H1 (cell line): ENCODE measurements around the gene PDGFRA. TPM values are rescaled to one million over a fixed set of nuclear protein-coding genes. Genes with fewer than 3 reads are reported as not detected.

Experiments used
- CTCF ChIA-PET: fragments of 300-600 bp; sonication (Branson Sonifier 250); formaldehyde crosslinking; loops from one replicate; lab custom pipeline; 2021; ENCODE audit not compliant: partially characterized antibody; lab: Charles Lee
- POLR2A ChIA-PET: fragments of 300-600 bp; sonication (Branson Sonifier 250); formaldehyde crosslinking; loops from one replicate; lab custom pipeline; 2021; ENCODE audit warnings: inconsistent platforms; ENCODE audit not compliant: partially characterized antibody; lab: Charles Lee
- DNase-seq, 2 experiments: peaks; one replicate each; pipeline versions ENCODE4 v3.0.0 to v3.0.0-alpha.2; 2010 to 2022; ENCODE audit warnings: low spot score in 2 of 2, low read depth in 1 of 2, mixed read lengths in 1 of 2
- FAIRE-seq: peaks from 2 replicates; lab custom pipeline; 2011; peaks lifted over from hg19 to GRCh38; lab: Jason Lieb, UNC
- H2AFZ ChIP-seq: 2 replicates; pipeline ENCODE4 v1.8.1; 2012; ENCODE audit warnings: low read length, inconsistent platforms
- H2AK5ac ChIP-seq: 2 replicates; pipeline ENCODE4 v1.6.1; 2013; ENCODE audit warnings: low read depth, low read length
- H2BK120ac ChIP-seq: replicated peaks from 2 replicates; pipeline ENCODE3; 2013; ENCODE audit warnings: low read depth, low read length, inconsistent platforms
- H2BK12ac ChIP-seq: 2 replicates; pipeline ENCODE4 v1.6.1; 2013; ENCODE audit warnings: low read depth, low read length
- H2BK15ac ChIP-seq: 2 replicates; pipeline ENCODE4 v1.6.1; 2013; ENCODE audit warnings: low read length
- H2BK20ac ChIP-seq: 2 replicates; pipeline ENCODE4 v1.6.1; 2013; ENCODE audit warnings: low read length
- H2BK5ac ChIP-seq: 2 replicates; pipeline ENCODE4 v1.6.1; 2013; ENCODE audit warnings: low read depth, low read length
- H3K14ac ChIP-seq: 2 replicates; pipeline ENCODE4 v1.6.1; 2013; ENCODE audit warnings: inconsistent platforms; ENCODE audit not compliant: insufficient read length
- H3K18ac ChIP-seq: 2 replicates; pipeline ENCODE4 v1.6.1; 2013; ENCODE audit warnings: low read length; ENCODE audit errors: extremely low read depth
- H3K23ac ChIP-seq: 2 replicates; pipeline ENCODE4 v1.6.1; 2013; ENCODE audit warnings: inconsistent platforms; ENCODE audit not compliant: insufficient read length
- H3K23me2 ChIP-seq: 2 replicates; pipeline ENCODE4 v1.6.1; 2013; ENCODE audit warnings: low read depth, low read length
- H3K27ac ChIP-seq: 2 replicates; pipeline ENCODE4 v1.6.1; 2011; ENCODE audit warnings: low read depth, low read length, inconsistent platforms
- H3K27me3 ChIP-seq, 4 experiments: replicated peaks in 1 of 4; 1 replicate in 1 of 4; 2 replicates in 3 of 4; pipeline versions ENCODE4 v1.6.1 to v1.8.1; 2011 to 2013; ENCODE audit warnings: low read length in 3 of 4, mild to moderate bottlenecking in 3 of 4, inconsistent platforms in 2 of 4, mixed read lengths in 2 of 4, moderate library complexity in 1 of 4; ENCODE audit not compliant: control insufficient read depth in 3 of 4, insufficient read depth in 3 of 4; ENCODE audit errors: extremely low read depth in 1 of 4
- H3K36me3 ChIP-seq, 4 experiments: 2 replicates each; pipeline versions ENCODE4 v1.6.1 to v1.8.1; 2011 to 2013; ENCODE audit warnings: mild to moderate bottlenecking in 4 of 4, low read length in 3 of 4, moderate library complexity in 2 of 4, control low read depth in 1 of 4, inconsistent platforms in 1 of 4; ENCODE audit not compliant: insufficient read depth in 4 of 4, control insufficient read depth in 2 of 4
- H3K4ac ChIP-seq: replicated peaks from 2 replicates; pipeline ENCODE3; 2013; ENCODE audit warnings: low read length, low read depth, mixed read lengths, inconsistent platforms; ENCODE audit not compliant: insufficient read length
- H3K4me1 ChIP-seq, 4 experiments: replicated peaks in 1 of 4; 1 replicate in 1 of 4; 2 replicates in 3 of 4; pipeline versions ENCODE4 v1.6.1 to v1.8.1; 2011 to 2013; ENCODE audit warnings: low read length in 3 of 4, inconsistent platforms in 2 of 4, mixed read lengths in 1 of 4; ENCODE audit not compliant: insufficient read depth in 4 of 4, control insufficient read depth in 3 of 4
- H3K4me2 ChIP-seq, 2 experiments: 2 replicates each; pipeline versions ENCODE4 v1.6.1 to v1.8.1; 2011 to 2013; ENCODE audit warnings: low read depth in 2 of 2, low read length in 2 of 2, control low read depth in 1 of 2, inconsistent platforms in 1 of 2, mild to moderate bottlenecking in 1 of 2; ENCODE audit not compliant: insufficient read depth in 1 of 2
- H3K4me3 ChIP-seq, 4 experiments: fragments of 200-600, 300-600 bp in 1 of 4; sonication (generic), shearing (Covaris generic), sonication (Bioruptor Twin) in 1 of 4; 2 replicates each; pipeline versions ENCODE4 v1.5.1 to v1.8.1; 2011 to 2016; ENCODE audit warnings: low read length in 4 of 4, low read depth in 3 of 4, control low read depth in 2 of 4, inconsistent platforms in 2 of 4, mild to moderate bottlenecking in 2 of 4, mixed read lengths in 1 of 4, moderate library complexity in 1 of 4; ENCODE audit not compliant: insufficient read depth in 2 of 4; ENCODE audit errors: extremely low read depth in 1 of 4
- H3K56ac ChIP-seq: replicated peaks from 2 replicates; pipeline ENCODE3; 2013; ENCODE audit warnings: low read depth, mild to moderate bottlenecking, mixed read lengths, low read length, inconsistent platforms; ENCODE audit not compliant: insufficient read length
- H3K79me1 ChIP-seq: 2 replicates; pipeline ENCODE4 v1.6.1; 2013; ENCODE audit warnings: low read depth, low read length, control low read depth
- H3K79me2 ChIP-seq, 2 experiments: 2 replicates each; pipeline versions ENCODE4 v1.6.1 to v1.8.1; 2012 to 2013; ENCODE audit warnings: low read length in 2 of 2, mild to moderate bottlenecking in 2 of 2, inconsistent platforms in 1 of 2; ENCODE audit not compliant: insufficient read depth in 2 of 2, control insufficient read depth in 1 of 2
- H3K9ac ChIP-seq, 4 experiments: replicated peaks in 1 of 4; 1 replicate in 1 of 4; 2 replicates in 3 of 4; pipeline versions ENCODE4 v1.6.1 to v1.8.1; 2011 to 2013; ENCODE audit warnings: low read depth in 3 of 4, low read length in 3 of 4, control low read depth in 2 of 4, mild to moderate bottlenecking in 2 of 4, moderate library complexity in 2 of 4, inconsistent platforms in 1 of 4; ENCODE audit errors: extremely low read depth in 1 of 4
- H3K9me3 ChIP-seq, 2 experiments: 2 replicates each; pipeline versions ENCODE4 v1.6.1 to v1.8.1; 2012 to 2013; ENCODE audit warnings: mild to moderate bottlenecking in 2 of 2, moderate library complexity in 2 of 2, control low read depth in 1 of 2, inconsistent platforms in 1 of 2, low read depth in 1 of 2, low read length in 1 of 2, mixed read lengths in 1 of 2; ENCODE audit not compliant: insufficient read depth in 2 of 2
- H4K20me1 ChIP-seq, 2 experiments: replicated peaks in 1 of 2; 2 replicates each; pipeline versions ENCODE3 to v1.8.1; 2011 to 2013; ENCODE audit warnings: inconsistent platforms in 2 of 2, low read length in 2 of 2, mild to moderate bottlenecking in 1 of 2; ENCODE audit not compliant: insufficient read depth in 2 of 2, control insufficient read depth in 1 of 2
- H4K5ac ChIP-seq: 2 replicates; pipeline ENCODE4 v1.6.1; 2013; ENCODE audit warnings: low read length, low read depth, mixed read lengths, inconsistent platforms; ENCODE audit not compliant: insufficient read length
- H4K8ac ChIP-seq: 2 replicates; pipeline ENCODE4 v1.8.0; 2013; ENCODE audit warnings: mild to moderate bottlenecking, moderate library complexity, low read length, inconsistent platforms; ENCODE audit not compliant: insufficient read depth; ENCODE audit errors: extremely low read depth
- H4K91ac ChIP-seq: replicated peaks from 2 replicates; pipeline ENCODE3; 2013; ENCODE audit warnings: low read length, mixed read lengths, inconsistent platforms; ENCODE audit not compliant: insufficient read length
- CEBPB ChIP-seq: IDR thresholded peaks from 2 replicates; pipeline ENCODE4 v1.6.1; 2012; ENCODE audit warnings: low read depth, low read length
- CHD2 ChIP-seq: IDR thresholded peaks from 2 replicates; pipeline ENCODE4 v1.6.1; 2012; ENCODE audit warnings: low read length, improper control_type of control experiment
- CTCF ChIP-seq, 3 experiments: IDR thresholded peaks; 1 replicate in 2 of 3; 2 replicates in 1 of 3; pipeline versions ENCODE4 v1.5.1 to v1.6.1; 2011; ENCODE audit warnings: low read length in 3 of 3, mild to moderate bottlenecking in 3 of 3, inconsistent platforms in 2 of 3, low read depth in 1 of 3, moderate library complexity in 1 of 3; ENCODE audit not compliant: insufficient read depth in 1 of 3; ENCODE audit errors: control extremely low read depth in 1 of 3
- JUND ChIP-seq: IDR thresholded peaks from 2 replicates; pipeline ENCODE4 v1.6.1; 2011; ENCODE audit warnings: mild to moderate bottlenecking, improper control_type of control experiment, low read length
- KDM4A ChIP-seq: IDR thresholded peaks from one replicate; pipeline ENCODE4 v1.7.1; 2012; ENCODE audit warnings: low read depth, mild to moderate bottlenecking, moderate library complexity, low read length, inconsistent platforms; ENCODE audit not compliant: severe bottlenecking
- RBBP5 ChIP-seq: IDR thresholded peaks from 2 replicates; pipeline ENCODE4 v1.7.1; 2012; ENCODE audit warnings: low read depth, mild to moderate bottlenecking, inconsistent platforms, low read length, moderate library complexity, borderline replicate concordance
- RFX5 ChIP-seq: IDR thresholded peaks from 2 replicates; pipeline ENCODE4 v1.6.1; 2011; ENCODE audit warnings: low read depth, low read length, improper control_type of control experiment, borderline replicate concordance
- RXRA ChIP-seq: IDR thresholded peaks from 2 replicates; pipeline ENCODE4 v1.6.1; 2011; ENCODE audit warnings: low read depth, mild to moderate bottlenecking, low read length, moderate library complexity; ENCODE audit not compliant: insufficient read depth
- SIN3A ChIP-seq, 2 experiments: IDR thresholded peaks in 1 of 2; conservative IDR thresholded peaks in 1 of 2; 2 replicates each; pipeline ENCODE4 v1.6.1; 2011 to 2012; ENCODE audit warnings: low read length in 2 of 2, improper control_type of control experiment in 1 of 2, low read depth in 1 of 2, mild to moderate bottlenecking in 1 of 2
- SIRT6 ChIP-seq: IDR thresholded peaks from one replicate; pipeline ENCODE4 v1.7.1; 2012; ENCODE audit warnings: low read length, inconsistent platforms
- SIX5 ChIP-seq: IDR thresholded peaks from 2 replicates; pipeline ENCODE4 v1.6.1; 2011; ENCODE audit warnings: mild to moderate bottlenecking, low read depth, low read length
- TEAD4 ChIP-seq: IDR thresholded peaks from 2 replicates; pipeline ENCODE4 v1.6.1; 2012; ENCODE audit warnings: low read depth, low read length, inconsistent platforms, mixed read lengths
- WGBS, 2 experiments: shearing (Covaris generic) in 1 of 2; methylation state at CpG; one replicate each; pipeline versions ENCODE4 v1.1.6 to v1.1.7; 2013 to 2015; ENCODE audit warnings: low lambda C conversion rate in 2 of 2, mixed read lengths in 2 of 2, inconsistent platforms in 1 of 2, low coverage in 1 of 2, missing lambda C conversion rate in 1 of 2; ENCODE audit not compliant: insufficient replicate concordance in 2 of 2, insufficient coverage in 1 of 2, insufficient read length in 1 of 2; ENCODE audit errors: extremely low coverage in 1 of 2, missing lambda C conversion rate in 1 of 2; 5-methylcytosine and 5-hydroxymethylcytosine counted together
- polyA plus RNA-seq, 7 experiments: library from polyadenylated mRNA; depleted of rRNA in 3 of 7; stranded (reverse) in 5 of 7; unstranded in 2 of 7; fragments of >200 nt in 5 of 7; fragments of 200-250 nt in 2 of 7; gene quantifications; 1 replicate in 5 of 7; 2 replicates in 1 of 7; 4 replicates in 1 of 7; pipeline versions ENCODE4 v1.2.1 to v1.2.3, GENCODE V29; 2011 to 2013; ENCODE audit warnings: missing spikeins in 2 of 7, mixed read lengths in 2 of 7
- total RNA-seq: library from RNA; stranded (reverse); fragmentation: NEBNext Ultra II Directional; extraction: Animal tissue kit (Norgen Biotek cat#: 25700); gene quantifications from 2 replicates; pipeline ENCODE4 v1.2.1, GENCODE V29; 2021

The PDGFRA gene
- total and polyA plus RNA-seq, 2 of the 8 experiments (the other 6 are each of a cell fraction or from before 2014, with no cell fraction given): 1.4 to 3.4 TPM

- Histone ChIP-seq H3K4me1 (peaks cover 0 to 4% (median 0%) of the 10 kb centered on the region in 4 experiments; a peak in 1 of 7 replicates), H3K56ac (no peak overlapping the region), H3K27ac (no peak overlapping the region), H3K36me3 (no peaks in the 10 kb centered on the region), H2BK20ac (no peak overlapping the region), H3K23me2 (no peaks in the 10 kb centered on the region), H2BK120ac (no peak overlapping the region), H3K4me3 (no peak overlapping the region), H3K18ac (no peak overlapping the region), H3K14ac (no peak overlapping the region), H3K4ac (no peak overlapping the region), H3K9ac (no peak overlapping the region), H3K9me3 (peaks cover 0 to under 1% of the 10 kb centered on the region in 2 experiments; a peak in 1 of 4 replicates), H3K79me1 (no peaks in the 10 kb centered on the region), H2BK12ac (no peak overlapping the region), H2AFZ (no peak overlapping the region), H4K5ac (no peak overlapping the region), H3K27me3 (no peaks in the 10 kb centered on the region; a peak in 1 of 7 replicates), H2BK5ac (no peak overlapping the region), H3K4me2 (no peak overlapping the region), H2AK5ac (no peak overlapping the region), H4K91ac (no peak overlapping the region), H3K79me2 (no peaks in the 10 kb centered on the region), H4K20me1 (no peaks in the 10 kb centered on the region), H3K23ac (no peak overlapping the region), H4K8ac (no peak overlapping the region), H2BK15ac (no peak overlapping the region)
- DNase-seq: no peak
- 100% methylated on average over 2 of the region's 2 CpGs; no CpG with 5 or more reads in 1 of the 2 experiments for WGBS, 2 experiments
- ChIA-PET CTCF (interaction anchor here (1.2 to 1.3 kb wide), 2 partner anchors 19 to 267 kb away, joined by 3 read pairs; no protein-coding TSS in a partner anchor), POLR2A (interaction anchor here (0.6 kb wide), 1 partner anchor 48 kb away, joined by 3 read pairs; no protein-coding TSS in a partner anchor)
- FAIRE-seq: no peak
- no peak for TF ChIP-seq CHD2
- no peak for TF ChIP-seq KDM4A
- no peak for TF ChIP-seq RBBP5
- no peak for TF ChIP-seq JUND
- TF ChIP-seq RFX5: no peak
- no peak for TF ChIP-seq TEAD4
- no peak for TF ChIP-seq CTCF (IDR thresholded peaks at IDR 0.05; ENCODE audit: control extremely low read depth in 1 of 3, insufficient read depth in 1 of 3, low read depth in 1 of 3, low read length in 3 of 3)
- no peak for TF ChIP-seq SIN3A (conservative IDR thresholded peaks at IDR 0.05 in 1 of 2, IDR thresholded peaks at IDR 0.05 in 1 of 2; ENCODE audit: low read depth in 1 of 2, low read length in 2 of 2)
- TF ChIP-seq CEBPB: no peak
- no peak for TF ChIP-seq SIX5
- no peak for TF ChIP-seq RXRA
- no peak for TF ChIP-seq SIRT6
These were observed 31.2 kb upstream of the PDGFRA start for GRCh38 chr4:54197926-54198325.
